Lung microvascular endothelial cell (primary cell): Measurements from ENCODE around the gene OGFOD1. TPM values are rescaled to one million over a fixed set of nuclear protein-coding genes. Genes with fewer than 3 reads are reported as not detected.

Experiments
- DNase-seq, 2 donors: peaks; one replicate each; pipeline versions ENCODE4 v3.0.0 to v3.0.0-alpha.2; 2010; ENCODE audit warnings: low read depth in 2 of 2
- total RNA-seq: library from RNA; depleted of rRNA; stranded (reverse); fragments of >200 nt; gene quantifications from 2 replicates; pipeline ENCODE4 v1.2.1, GENCODE V29; 2014

OGFOD1 gene
- total RNA-seq, 1 donor from 2014 or later = 25.2 TPM

GRCh38 chr16:56525236-56525635, 73.9 kb downstream of the OGFOD1 start:
- peak; percentile 19 to 84 for DNase-seq

Other genes with a start within 250 kb of the OGFOD1 start
- 219 and 401 TPM in 2 replicates for gene AMFR, start 26.0 kb upstream of the OGFOD1 start, total RNA-seq
- gene NUDT21, start 222 bp upstream of the OGFOD1 start, total RNA-seq = 57.5 and 65.3 TPM in 2 replicates
- 29.0 and 37.7 TPM in 2 replicates for gene BBS2, start 68.5 kb downstream of the OGFOD1 start, total RNA-seq
- gene MT4, start 113.5 kb downstream of the OGFOD1 start, total RNA-seq = not detected in 2 replicates
- gene MT3, start 138.0 kb downstream of the OGFOD1 start, total RNA-seq = not detected in 2 replicates
- gene MT2A, start 157.0 kb downstream of the OGFOD1 start, total RNA-seq = 44.2 and 72.8 TPM in 2 replicates
- 30.2 and 176 TPM in 2 replicates for gene MT1E, start 174.2 kb downstream of the OGFOD1 start, total RNA-seq
- 0.99 and 3.5 TPM in 2 replicates for gene MT1M, start 181.1 kb downstream of the OGFOD1 start, total RNA-seq
- gene MT1A, start 187.1 kb downstream of the OGFOD1 start, total RNA-seq = 0.79 and 2.4 TPM in 2 replicates
- gene MT1B, start 200.3 kb downstream of the OGFOD1 start, total RNA-seq = not detected in 2 replicates
- gene MT1F, start 206.4 kb downstream of the OGFOD1 start, total RNA-seq = 0.20 and 1.3 TPM in 2 replicates
- not detected in 2 replicates for gene MT1G, start 216.5 kb downstream of the OGFOD1 start, total RNA-seq
- gene MT1H, start 218.3 kb downstream of the OGFOD1 start, total RNA-seq = not detected in 2 replicates
- gene MT1X, start 230.9 kb downstream of the OGFOD1 start, total RNA-seq = 13.3 and 19.2 TPM in 2 replicates